ENCODE data around the gene ACTR2. TPM values are rescaled to one million over a fixed set of nuclear protein-coding genes. Genes with fewer than 3 reads are reported as not detected.

Gene ACTR2
- total and polyA plus RNA-seq, 2 of the 13 experiments (the other 11 are each of a cell fraction or from before 2014, with no cell fraction given), result 51.2 to 100 TPM

DNA sequence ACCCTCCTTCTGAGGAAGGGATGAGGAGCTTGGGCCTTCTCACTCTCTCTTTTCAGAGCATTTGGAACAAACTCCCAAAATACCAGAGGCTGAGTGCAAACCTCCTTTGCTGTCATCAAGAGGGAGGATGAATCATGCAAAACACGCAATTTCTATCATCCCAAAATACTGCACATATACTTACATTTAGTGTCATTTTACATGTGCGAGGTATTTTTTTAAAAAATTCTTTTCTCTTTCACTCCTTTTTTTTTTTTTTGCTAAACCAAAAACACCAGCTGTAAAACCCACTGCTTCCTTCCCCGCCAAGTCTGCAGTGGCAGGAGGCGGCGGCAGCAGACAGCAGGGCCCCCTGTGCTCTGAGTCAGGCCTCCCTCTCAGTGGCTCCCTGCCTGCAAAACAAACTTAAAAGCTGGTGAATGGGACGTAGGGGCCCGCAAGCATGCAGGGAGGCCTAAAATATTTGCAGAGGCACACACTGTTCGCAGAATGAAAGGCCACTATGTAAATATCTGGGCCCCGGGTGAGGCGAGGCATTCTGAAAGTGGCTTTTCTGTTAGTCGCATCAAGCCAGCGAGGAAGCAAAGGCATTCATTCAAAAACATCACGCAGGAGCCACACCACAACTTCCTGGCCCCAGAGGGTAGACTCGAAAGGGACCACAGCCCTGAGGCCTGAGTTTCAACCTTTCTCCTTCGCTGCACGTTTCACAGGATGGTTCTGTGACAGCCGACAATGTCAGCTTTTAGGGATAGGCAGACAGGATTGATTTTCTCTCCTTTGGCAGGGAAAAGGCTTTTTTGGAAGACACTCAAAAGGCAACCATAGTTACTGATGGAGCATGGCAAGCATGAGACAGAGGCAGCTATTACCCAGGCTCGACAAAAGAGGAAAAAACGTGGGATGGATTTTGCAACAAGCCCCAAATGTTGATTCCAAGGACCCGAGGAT is 73.4 kb downstream of the ACTR2 start (continued):
- TF ChIP-seq, protein P1, sequence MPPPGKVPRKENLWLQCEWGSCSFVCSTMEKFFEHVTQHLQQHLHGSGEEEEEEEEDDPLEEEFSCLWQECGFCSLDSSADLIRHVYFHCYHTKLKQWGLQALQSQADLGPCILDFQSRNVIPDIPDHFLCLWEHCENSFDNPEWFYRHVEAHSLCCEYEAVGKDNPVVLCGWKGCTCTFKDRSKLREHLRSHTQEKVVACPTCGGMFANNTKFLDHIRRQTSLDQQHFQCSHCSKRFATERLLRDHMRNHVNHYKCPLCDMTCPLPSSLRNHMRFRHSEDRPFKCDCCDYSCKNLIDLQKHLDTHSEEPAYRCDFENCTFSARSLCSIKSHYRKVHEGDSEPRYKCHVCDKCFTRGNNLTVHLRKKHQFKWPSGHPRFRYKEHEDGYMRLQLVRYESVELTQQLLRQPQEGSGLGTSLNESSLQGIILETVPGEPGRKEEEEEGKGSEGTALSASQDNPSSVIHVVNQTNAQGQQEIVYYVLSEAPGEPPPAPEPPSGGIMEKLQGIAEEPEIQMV (CRISPR knock-in tag; IDR thresholded peaks at IDR 0.05; ENCODE audit: low read depth), result 0 out of 2 replicates have a peak, but pooled peaks have one; percentile 25
- TF ChIP-seq, protein P2, sequence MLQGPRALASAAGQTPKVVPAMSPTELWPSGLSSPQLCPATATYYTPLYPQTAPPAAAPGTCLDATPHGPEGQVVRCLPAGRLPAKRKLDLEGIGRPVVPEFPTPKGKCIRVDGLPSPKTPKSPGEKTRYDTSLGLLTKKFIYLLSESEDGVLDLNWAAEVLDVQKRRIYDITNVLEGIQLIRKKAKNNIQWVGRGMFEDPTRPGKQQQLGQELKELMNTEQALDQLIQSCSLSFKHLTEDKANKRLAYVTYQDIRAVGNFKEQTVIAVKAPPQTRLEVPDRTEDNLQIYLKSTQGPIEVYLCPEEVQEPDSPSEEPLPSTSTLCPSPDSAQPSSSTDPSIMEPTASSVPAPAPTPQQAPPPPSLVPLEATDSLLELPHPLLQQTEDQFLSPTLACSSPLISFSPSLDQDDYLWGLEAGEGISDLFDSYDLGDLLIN (CRISPR knock-in tag; IDR thresholded peaks at IDR 0.05; ENCODE audit: borderline replicate concordance), result 0 out of 2 replicates have a peak, but pooled peaks have one; percentile 41
- TF ChIP-seq, protein P3, sequence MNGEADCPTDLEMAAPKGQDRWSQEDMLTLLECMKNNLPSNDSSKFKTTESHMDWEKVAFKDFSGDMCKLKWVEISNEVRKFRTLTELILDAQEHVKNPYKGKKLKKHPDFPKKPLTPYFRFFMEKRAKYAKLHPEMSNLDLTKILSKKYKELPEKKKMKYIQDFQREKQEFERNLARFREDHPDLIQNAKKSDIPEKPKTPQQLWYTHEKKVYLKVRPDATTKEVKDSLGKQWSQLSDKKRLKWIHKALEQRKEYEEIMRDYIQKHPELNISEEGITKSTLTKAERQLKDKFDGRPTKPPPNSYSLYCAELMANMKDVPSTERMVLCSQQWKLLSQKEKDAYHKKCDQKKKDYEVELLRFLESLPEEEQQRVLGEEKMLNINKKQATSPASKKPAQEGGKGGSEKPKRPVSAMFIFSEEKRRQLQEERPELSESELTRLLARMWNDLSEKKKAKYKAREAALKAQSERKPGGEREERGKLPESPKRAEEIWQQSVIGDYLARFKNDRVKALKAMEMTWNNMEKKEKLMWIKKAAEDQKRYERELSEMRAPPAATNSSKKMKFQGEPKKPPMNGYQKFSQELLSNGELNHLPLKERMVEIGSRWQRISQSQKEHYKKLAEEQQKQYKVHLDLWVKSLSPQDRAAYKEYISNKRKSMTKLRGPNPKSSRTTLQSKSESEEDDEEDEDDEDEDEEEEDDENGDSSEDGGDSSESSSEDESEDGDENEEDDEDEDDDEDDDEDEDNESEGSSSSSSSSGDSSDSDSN (CRISPR knock-in tag; IDR thresholded peaks at IDR 0.05), result peak; percentile 77
- TF ChIP-seq FOXP1 (IDR thresholded peaks at IDR 0.05), result no peak
- peak; percentile 81 for TF ChIP-seq FOXP1 (CRISPR knock-in tag; IDR thresholded peaks at IDR 0.05)
- TF ChIP-seq ZNF891 (CRISPR knock-in tag; IDR thresholded peaks at IDR 0.05), result 0 out of 2 replicates have a peak, but pooled peaks have one; percentile 30
- TF ChIP-seq RXRA (CRISPR knock-in tag; IDR thresholded peaks at IDR 0.05), result peak; percentile 59; the same call in 1 of the 2 replicates
- TF ChIP-seq KDM1A (CRISPR knock-in tag; IDR thresholded peaks at IDR 0.05), result peak; percentile 67; the same call in 1 of the 2 replicates
- TF ChIP-seq SOX13 (IDR thresholded peaks at IDR 0.05), result peak; percentile 54; the same call in 1 of the 2 replicates
- TF ChIP-seq SOX13 (CRISPR knock-in tag; conservative IDR thresholded peaks at IDR 0.05 in 1 of 2, IDR thresholded peaks at IDR 0.05 in 1 of 2), result peak in 1 of 2 experiments; percentile 81; a peak in 2 of 4 replicates
- peak; percentile 80 for TF ChIP-seq HDAC1 (CRISPR knock-in tag; IDR thresholded peaks at IDR 0.05)
- no peak for TF ChIP-seq CBX2 (IDR thresholded peaks at IDR 0.05; ENCODE audit: low read depth, low read length)
- TF ChIP-seq CBX2 (CRISPR knock-in tag; IDR thresholded peaks at IDR 0.05; ENCODE audit: low read depth), result 0 out of 2 replicates have a peak, but pooled peaks have one; percentile 21
- no peak for TF ChIP-seq HMGA1 (CRISPR knock-in tag; conservative IDR thresholded peaks at IDR 0.05)
- TF ChIP-seq TBX2 (CRISPR knock-in tag; IDR thresholded peaks at IDR 0.05; ENCODE audit: borderline replicate concordance), result peak; percentile 93
- TF ChIP-seq PPARG (CRISPR knock-in tag; conservative IDR thresholded peaks at IDR 0.05), result peak; percentile 72
- peak; percentile 58; the same call in 1 of the 2 replicates for TF ChIP-seq ZNF446 (CRISPR knock-in tag; IDR thresholded peaks at IDR 0.05)
- TF ChIP-seq, protein P4, sequence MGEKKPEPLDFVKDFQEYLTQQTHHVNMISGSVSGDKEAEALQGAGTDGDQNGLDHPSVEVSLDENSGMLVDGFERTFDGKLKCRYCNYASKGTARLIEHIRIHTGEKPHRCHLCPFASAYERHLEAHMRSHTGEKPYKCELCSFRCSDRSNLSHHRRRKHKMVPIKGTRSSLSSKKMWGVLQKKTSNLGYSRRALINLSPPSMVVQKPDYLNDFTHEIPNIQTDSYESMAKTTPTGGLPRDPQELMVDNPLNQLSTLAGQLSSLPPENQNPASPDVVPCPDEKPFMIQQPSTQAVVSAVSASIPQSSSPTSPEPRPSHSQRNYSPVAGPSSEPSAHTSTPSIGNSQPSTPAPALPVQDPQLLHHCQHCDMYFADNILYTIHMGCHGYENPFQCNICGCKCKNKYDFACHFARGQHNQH (CRISPR knock-in tag; IDR thresholded peaks at IDR 0.05), result peak; percentile 79
- TF ChIP-seq FOXO1 (CRISPR knock-in tag; IDR thresholded peaks at IDR 0.05), result peak; percentile 75
- TF ChIP-seq ZKSCAN8 (CRISPR knock-in tag; IDR thresholded peaks at IDR 0.05; ENCODE audit: borderline replicate concordance), result peak; percentile 62; the same call in 1 of the 2 replicates
- TF ChIP-seq YEATS4 (CRISPR knock-in tag; IDR thresholded peaks at IDR 0.05; ENCODE audit: borderline replicate concordance), result peak; percentile 49; the same call in 1 of the 2 replicates
- peak; percentile 65; the same call in 1 of the 2 replicates for TF ChIP-seq BHLHE40 (IDR thresholded peaks at IDR 0.05; ENCODE audit: low read length)

All from HepG2 (cell line).